Measurements from ENCODE around the gene ASAH2.

- TF ChIP-seq CTCF (IDR thresholded peaks at IDR 0.05): no peak
- no peak for TF ChIP-seq POLR2A (IDR thresholded peaks at IDR 0.05)
Measured at GRCh38 chr10:50281967-50282522, 30.7 kb upstream of the ASAH2 start.

Measured in heart left ventricle (tissue), 13 donors.